HG03025 (cell line): ENCODE measurements around the gene EMILIN1.

Source experiments
- ATAC-seq: cut with Tn5 transposase; IDR thresholded peaks from one replicate; pipeline ENCODE4 v1.9.1; 2021; ENCODE audit warnings: mild to moderate bottlenecking, moderate library complexity; ENCODE audit not compliant: unreplicated experiment, low FRiP score

EMILIN1 gene

GRCh38 chr2:27079233-27080139 is 1.1 kb downstream of the EMILIN1 start:
- no peak for ATAC-seq

GRCh38 chr2:27080140-27080469 is 1.7 kb downstream of the EMILIN1 start:
- no peak for ATAC-seq

- ATAC-seq = no peak
Measured at GRCh38 chr2:27080603-27080936, 2.2 kb downstream of the EMILIN1 start.

- no peak for ATAC-seq
Measured at GRCh38 chr2:27081984-27082772, 3.8 kb downstream of the EMILIN1 start.

GRCh38 chr2:27082773-27083409 is 4.5 kb downstream of the EMILIN1 start:
- no peak for ATAC-seq

GRCh38 chr2:27083410-27084296 is 5.2 kb downstream of the EMILIN1 start:
- ATAC-seq = no peak

GRCh38 chr2:27084297-27085061 is 6.1 kb downstream of the EMILIN1 start:
- ATAC-seq = no peak

GRCh38 chr2:27085062-27085672 is 6.8 kb downstream of the EMILIN1 start:
- ATAC-seq = no peak

- peak; percentile 7 for ATAC-seq
Measured at GRCh38 chr2:27085673-27086089, 7.3 kb downstream of the EMILIN1 start.

GRCh38 chr2:27086090-27086723 is 7.8 kb downstream of the EMILIN1 start:
- peak; percentile 81 for ATAC-seq

- no peak for ATAC-seq
Measured at GRCh38 chr2:27086724-27087593, 8.5 kb downstream of the EMILIN1 start, which contains the start of gene KHK. KHK (plus strand) TSS chr2:27086772; CDS start chr2:27087260, 488 bp downstream.

- ATAC-seq = no peak
Measured at GRCh38 chr2:27087823-27088410, 9.5 kb downstream of the EMILIN1 start.

- no peak for ATAC-seq
Measured at GRCh38 chr2:27088634-27089033, 10.2 kb downstream of the EMILIN1 start.

- no peak for ATAC-seq
Measured at GRCh38 chr2:27089111-27089954, 10.9 kb downstream of the EMILIN1 start.

- no peak for ATAC-seq
Measured at GRCh38 chr2:27091746-27092695, 13.6 kb downstream of the EMILIN1 start.
